NCI-H510A treated with DMSO at 0.1 percent for 48 hours (cell line): ENCODE results near the gene EXT2.

ENCODE experiments used
- DNase-seq: peaks from one replicate; lab custom pipeline; 2025; lab: John Stamatoyannopoulos, UW

EXT2 gene

GRCh38 chr11:44267006-44267749, 171.7 kb downstream of the EXT2 start:
- no peak for DNase-seq

DNA sequence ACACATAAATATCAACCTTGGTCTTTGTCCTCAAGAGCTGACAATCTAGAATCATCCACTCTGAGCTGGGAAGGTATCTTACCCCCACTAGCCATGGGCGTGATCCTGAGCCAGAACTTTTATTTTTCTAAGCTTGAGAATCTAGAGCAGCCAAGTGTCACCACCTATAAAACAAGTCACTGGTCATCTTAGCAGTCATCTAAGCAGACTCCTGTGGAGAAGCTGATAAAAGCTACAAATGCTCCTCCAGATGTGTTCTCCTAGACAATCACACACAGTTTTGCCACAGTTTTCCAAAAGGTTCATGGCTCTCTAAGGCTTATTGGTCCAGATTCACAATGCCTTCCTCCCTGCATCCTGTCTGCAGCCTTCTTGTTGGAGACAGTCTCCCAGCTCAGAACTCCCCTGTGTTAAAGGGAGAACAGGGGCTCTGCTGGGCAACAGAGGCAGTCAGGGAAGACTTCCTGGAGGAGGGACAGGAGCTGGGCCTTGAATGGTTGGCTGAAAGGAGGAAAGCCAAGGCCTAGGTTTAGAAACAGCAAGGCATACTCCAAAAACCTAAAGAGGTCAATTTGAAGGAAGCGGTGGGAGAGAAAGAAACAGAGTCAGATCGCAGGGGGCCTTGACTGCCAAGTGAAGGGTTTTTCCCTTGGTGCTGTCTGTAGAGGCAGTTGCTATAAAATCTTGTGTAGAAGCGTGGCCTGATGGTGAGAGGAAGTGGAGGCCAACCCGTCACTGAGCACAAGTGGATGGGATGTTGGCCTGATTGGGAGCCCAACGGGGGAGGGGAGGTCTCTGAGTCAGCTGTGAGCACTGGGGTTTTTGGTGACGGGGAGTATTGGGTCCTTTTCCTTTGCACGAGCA, 172.5 kb downstream of the EXT2 start:
- no peak for DNase-seq

DNA sequence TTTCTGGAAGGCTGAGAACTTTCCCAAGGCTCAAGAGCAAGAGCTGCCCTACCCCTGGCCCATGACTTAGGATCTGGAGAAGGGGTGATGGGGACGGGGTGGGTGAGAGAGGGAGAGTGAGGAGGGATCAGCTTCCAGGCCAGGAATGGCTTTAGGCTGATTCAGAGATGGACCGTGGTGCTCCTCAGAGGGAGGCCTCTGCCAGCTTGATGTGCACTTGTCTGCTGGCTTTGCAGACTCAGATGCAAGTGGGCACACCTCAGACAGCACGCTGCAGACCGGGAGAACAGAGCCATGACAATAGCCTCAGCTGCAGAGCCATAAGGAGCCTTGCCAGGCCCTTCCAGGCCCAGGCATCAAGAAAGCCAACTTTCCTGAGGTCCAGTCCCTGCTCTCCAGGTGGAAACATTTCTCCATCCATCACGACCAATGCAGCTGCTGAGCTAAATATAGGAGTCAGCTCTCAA, 173.2 kb downstream of the EXT2 start:
- DNase-seq, result no peak

GRCh38 chr11:44269369-44270351, 174.2 kb downstream of the EXT2 start:
- DNase-seq, result no peak

DNA sequence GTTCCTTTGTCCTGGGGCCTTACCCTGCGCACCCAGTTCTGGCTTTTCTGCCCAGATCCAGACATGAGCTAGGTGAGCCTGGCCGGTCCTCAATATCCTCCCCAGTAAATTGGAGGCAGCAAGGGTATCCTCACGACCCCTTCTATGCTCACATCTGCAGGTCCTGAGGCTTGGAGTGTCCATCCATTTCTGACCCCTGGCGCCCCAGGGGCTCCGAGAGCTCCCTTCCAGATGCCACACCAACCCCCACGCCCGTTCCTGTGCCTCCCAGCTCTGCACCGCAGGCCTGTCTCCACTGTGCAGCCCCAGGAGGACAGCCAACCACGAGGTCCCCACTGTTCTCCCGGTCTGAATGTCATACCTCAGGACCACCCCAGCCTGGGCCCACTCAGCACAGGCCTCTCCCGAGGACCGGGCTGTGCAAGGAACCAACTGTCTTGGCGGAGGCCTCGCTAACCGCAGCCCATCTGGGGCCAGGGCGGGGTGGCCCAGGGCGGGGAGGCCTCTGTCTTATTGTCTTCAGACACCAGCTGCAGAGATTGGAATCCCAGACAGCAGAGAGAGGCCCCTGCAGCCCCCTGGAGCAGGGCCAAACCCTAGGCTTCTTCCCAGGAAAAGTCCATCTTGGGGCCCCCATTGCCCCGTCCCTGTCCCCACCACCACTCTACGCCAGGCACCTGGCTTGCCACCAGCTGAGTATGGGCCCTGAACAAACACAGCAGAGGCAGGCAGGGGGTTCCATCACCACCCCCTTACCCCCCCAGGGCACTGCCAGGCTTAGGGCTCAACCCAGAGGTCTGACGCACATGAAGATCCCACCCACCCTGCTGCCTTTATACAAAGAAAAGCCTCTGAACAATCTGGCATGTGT, 175.2 kb downstream of the EXT2 start:
- no peak for DNase-seq

- no peak for DNase-seq
Measured at GRCh38 chr11:44271286-44271685, 175.8 kb downstream of the EXT2 start.

DNA sequence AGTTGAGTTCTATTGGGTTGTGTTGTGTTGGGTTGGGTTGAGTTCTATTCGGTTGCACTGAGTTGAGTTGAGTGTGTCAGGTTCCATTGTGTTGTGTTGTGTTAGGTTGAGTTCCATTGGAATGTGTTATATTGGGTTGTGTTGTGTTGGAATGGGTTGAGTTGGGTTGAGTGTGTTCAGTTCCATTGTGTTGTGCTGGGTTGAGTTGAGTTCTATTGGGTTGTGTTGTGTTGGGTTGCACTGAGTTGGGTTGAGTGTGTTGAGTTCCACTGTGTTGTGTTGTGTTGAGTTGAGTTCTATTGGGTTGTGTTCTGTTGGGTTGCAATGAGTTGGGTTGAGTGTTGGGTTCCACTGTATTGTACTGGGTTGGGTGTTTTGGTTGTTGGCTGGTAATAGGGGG, 178.9 kb downstream of the EXT2 start:
- no peak for DNase-seq

- DNase-seq, result no peak
Measured at GRCh38 chr11:44275241-44275640, 179.8 kb downstream of the EXT2 start.

DNA sequence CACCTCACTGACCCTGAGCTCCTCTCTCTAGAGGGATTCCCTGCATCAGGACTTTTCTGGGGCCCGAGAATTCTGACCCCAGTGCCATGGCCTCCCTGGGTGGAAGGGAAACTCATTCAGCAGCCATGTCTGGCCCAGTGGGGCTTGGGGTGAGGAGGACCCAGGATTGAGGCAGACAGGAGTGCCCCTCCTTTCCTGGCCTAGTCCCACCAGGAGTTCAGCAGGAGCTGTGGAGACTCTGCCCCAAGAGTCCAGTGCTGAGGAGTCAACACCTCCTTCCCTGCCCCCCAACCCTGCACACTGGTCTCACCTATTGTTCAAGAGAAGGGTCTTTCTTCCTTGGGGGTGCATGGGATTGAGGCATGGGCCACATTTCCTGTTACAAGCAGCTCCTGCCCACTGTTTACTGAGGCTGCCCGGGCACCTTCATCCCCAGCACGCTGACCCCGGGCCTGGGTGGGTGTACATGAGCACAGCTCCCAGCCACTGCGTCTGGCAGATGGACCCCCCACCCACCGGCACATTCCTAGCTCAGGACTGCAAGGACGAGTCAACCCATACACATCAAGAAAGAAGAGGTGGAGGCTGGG, 180.6 kb downstream of the EXT2 start:
- no peak for DNase-seq

- no peak for DNase-seq
Measured at GRCh38 chr11:44277196-44278090, 182.0 kb downstream of the EXT2 start.

- no peak for DNase-seq
Measured at GRCh38 chr11:44279483-44279882, 184.0 kb downstream of the EXT2 start.

- DNase-seq, result no peak
Measured at GRCh38 chr11:44280257-44280656, 184.8 kb downstream of the EXT2 start.

DNA sequence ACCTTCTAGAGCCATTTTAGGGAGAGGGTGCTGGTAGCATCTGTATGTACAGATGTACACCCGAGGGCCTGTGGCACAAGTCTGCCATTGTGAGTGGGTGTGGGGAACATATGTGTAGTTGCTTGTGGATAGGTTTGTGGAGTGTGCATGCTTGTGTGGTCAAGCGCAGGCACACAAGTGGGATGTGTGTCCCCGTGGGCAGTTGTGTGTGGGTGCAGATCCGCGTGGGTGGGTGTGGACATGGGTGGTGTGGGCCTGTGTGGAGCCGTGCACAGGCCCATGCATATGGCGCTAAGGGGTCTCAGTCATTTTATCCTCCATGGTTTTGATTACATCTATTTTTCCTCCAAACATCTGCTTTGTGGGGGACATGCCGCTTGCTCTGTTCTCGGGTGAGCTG, 185.7 kb downstream of the EXT2 start:
- no peak for DNase-seq

- peak; percentile 41 for DNase-seq
Measured at GRCh38 chr11:44282620-44283019, 187.1 kb downstream of the EXT2 start.

DNA sequence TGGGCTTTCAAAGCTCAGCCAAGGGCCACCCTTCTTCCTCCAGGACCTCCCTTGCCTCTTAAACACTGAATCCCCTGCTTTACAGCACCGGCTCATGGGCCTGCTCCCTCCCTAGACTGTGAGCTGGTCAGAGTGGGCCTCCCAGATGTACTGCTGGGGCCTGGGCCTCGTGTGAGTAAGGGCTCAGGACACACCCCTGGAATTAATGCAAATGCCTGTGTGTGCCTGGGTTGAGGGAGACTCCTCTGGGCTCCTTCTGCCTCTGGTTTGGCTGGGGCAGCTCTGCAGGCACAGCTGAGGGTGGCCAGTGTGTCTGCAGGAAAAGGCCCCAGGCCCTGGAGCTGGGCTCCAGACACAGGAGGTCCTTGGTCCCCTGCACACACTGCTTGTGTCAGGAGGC, 190.3 kb downstream of the EXT2 start:
- no peak for DNase-seq

DNA sequence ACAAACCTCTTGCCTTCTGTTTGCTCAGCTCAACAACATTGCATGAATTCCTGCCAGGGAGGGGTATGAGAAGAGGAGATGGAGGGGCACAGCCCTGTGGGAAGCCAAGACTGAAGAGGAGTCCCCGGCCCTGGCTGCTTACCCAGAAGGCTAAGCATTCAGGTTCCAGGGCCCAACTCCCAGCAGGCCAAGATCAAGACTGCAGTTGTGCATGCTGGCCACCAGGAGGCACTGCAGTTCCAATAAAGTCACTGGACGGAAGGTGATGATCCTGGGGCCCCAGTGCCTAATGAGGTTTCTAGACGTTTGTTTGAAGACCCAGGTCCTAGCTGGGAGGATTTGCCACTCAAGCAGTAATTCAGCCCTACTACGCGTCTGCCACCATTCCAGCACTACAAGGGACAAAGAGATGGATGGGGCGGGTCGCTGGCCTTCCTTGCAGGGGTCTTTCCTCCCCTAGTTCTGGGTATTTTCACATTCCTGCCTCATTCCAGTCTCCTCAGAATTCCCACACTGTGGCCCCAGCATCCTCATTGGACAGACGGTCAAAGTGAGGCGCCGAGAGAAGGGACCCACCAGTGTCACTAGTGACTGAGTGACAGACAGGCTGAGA, 190.9 kb downstream of the EXT2 start:
- peak; percentile 42 for DNase-seq

DNA sequence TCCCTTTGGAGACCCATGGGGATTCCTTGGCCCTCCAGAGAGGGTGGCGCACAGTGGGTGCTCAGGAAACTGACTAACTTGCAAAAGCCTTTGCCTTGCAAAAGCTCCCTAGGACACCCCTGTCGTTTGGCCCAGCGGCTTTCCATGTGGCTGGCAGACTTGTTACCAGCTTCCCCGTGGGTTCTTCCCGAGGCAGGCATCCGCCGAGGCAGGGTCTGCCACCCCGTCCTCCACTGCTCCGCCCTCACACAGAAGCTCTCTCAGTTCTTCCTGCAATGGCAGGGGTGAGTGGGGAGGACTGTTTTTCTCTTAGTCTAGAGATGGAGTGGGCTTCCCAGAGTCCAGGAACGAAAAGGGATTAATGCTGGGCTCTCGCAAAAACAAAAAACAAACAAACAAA, 191.4 kb downstream of the EXT2 start:
- DNase-seq, result no peak

- no peak for DNase-seq
Measured at GRCh38 chr11:44288133-44288526, 192.7 kb downstream of the EXT2 start.

DNA sequence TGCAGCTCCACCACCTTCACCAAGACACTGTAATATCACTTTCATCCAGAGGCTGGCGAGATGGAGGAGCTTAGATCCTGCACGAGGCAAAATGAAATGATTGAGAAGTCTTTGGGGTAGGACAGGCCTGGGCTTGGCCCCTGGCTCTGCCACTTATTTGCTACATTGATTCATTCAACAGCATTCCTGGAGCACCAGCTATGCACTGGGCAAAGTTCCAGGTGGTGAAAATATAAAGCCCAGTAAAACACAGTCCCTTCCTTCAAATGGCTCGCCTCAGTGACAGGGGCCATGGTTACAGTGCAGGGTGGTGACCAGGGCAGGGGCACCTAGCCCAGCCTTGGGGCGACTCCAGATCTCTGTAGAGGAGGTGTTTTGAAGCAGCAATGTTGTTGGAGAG, 194.7 kb downstream of the EXT2 start:
- no peak for DNase-seq
